Measurements from ENCODE around the gene LYVE1. TPM values are rescaled to one million over a fixed set of nuclear protein-coding genes. Genes with fewer than 3 reads are reported as not detected.

LYVE1 gene
- polyA plus RNA-seq, 1 of the 3 experiments (the other 2 are of a cell fraction): not detected

- H2AFZ ChIP-seq (ENCODE audit: low read depth): no peak overlapping the region
- no peaks in the 10 kb centered on the region for H3K27me3 ChIP-seq (ENCODE audit: insufficient read depth)
- TF ChIP-seq MAX (IDR thresholded peaks at IDR 0.05; ENCODE audit: low read depth) (no peak), FOSL2 (IDR thresholded peaks at IDR 0.05; ENCODE audit: borderline replicate concordance, low read depth) (no peak), TEAD4 (IDR thresholded peaks at IDR 0.05; ENCODE audit: borderline replicate concordance, insufficient read depth) (no peak), RFX5 (IDR thresholded peaks at IDR 0.05; ENCODE audit: low read length) (no peak), ZBTB33 (IDR thresholded peaks at IDR 0.05; ENCODE audit: borderline replicate concordance, low read depth) (no peak), MEF2A (IDR thresholded peaks at IDR 0.05; ENCODE audit: borderline replicate concordance, low read depth) (no peak), EZH2phosphoT487 (IDR thresholded peaks at IDR 0.05; ENCODE audit: borderline replicate concordance, low read depth) (no peak), RXRA (IDR thresholded peaks at IDR 0.05; ENCODE audit: borderline replicate concordance, low read depth) (no peak), USF1 (IDR thresholded peaks at IDR 0.05; ENCODE audit: borderline replicate concordance, low read depth) (no peak), TCF12 (IDR thresholded peaks at IDR 0.05) (no peak), GATA2 (CRISPR knock-in tag; IDR thresholded peaks at IDR 0.05) (no peak), USF2 (IDR thresholded peaks at IDR 0.05; ENCODE audit: borderline replicate concordance, low read depth, low read length) (no peak)
- H3K4me2 ChIP-seq: no peak overlapping the region
- no peaks in the 10 kb centered on the region for H3F3A ChIP-seq (replicated peaks; ENCODE audit: insufficient read depth)
- ChIA-PET POLR2A (no interaction called here), CTCF (interaction anchor here (1.1 kb wide), 1 partner anchor 50 kb away, joined by 3 read pairs; no protein-coding TSS in a partner anchor)
- DNase-seq: no peak
- H3K27ac ChIP-seq (ENCODE audit: low read depth in 2 of 2, low read length in 1 of 2): no peak overlapping the region
- H3K4me1 ChIP-seq (ENCODE audit: control insufficient read depth in 1 of 2, insufficient read depth in 2 of 2, low read depth in 1 of 2, low read length in 1 of 2): peaks cover 0 to 8% of the 10 kb centered on the region in 2 experiments; a peak in 1 of 4 replicates
- no peak overlapping the region for H3K4me3 ChIP-seq (ENCODE audit: low read depth in 2 of 2, low read length in 1 of 2)
- H3K36me3 ChIP-seq (replicated peaks in 1 of 2; ENCODE audit: control insufficient read depth in 1 of 2, insufficient read depth in 2 of 2, low read length in 1 of 2): no peaks in the 10 kb centered on the region
- no peak overlapping the region for H3K9ac ChIP-seq
- H3K9me3 ChIP-seq: no peaks in the 10 kb centered on the region
- H4K20me1 ChIP-seq (ENCODE audit: insufficient read depth): no peaks in the 10 kb centered on the region
- WGBS (ENCODE audit: low lambda C conversion rate): 80% methylated on average over 3 of the region's 3 CpGs
- no peaks in the 10 kb centered on the region for H3K9me2 ChIP-seq
- no peaks in the 10 kb centered on the region for H3K79me2 ChIP-seq (ENCODE audit: insufficient read depth)
Observed at GRCh38 chr11:10604798-10605197, 36.3 kb upstream of the LYVE1 start.

- Histone ChIP-seq H3K27me3 (ENCODE audit: insufficient read depth) (no peaks in the 10 kb centered on the region), H3K9ac (no peak overlapping the region), H3K4me3 (ENCODE audit: low read depth in 2 of 2, low read length in 1 of 2) (no peak overlapping the region), H3K9me3 (no peaks in the 10 kb centered on the region), H4K20me1 (ENCODE audit: insufficient read depth) (no peaks in the 10 kb centered on the region), H3K9me2 (no peaks in the 10 kb centered on the region), H3F3A (replicated peaks; ENCODE audit: insufficient read depth) (no peaks in the 10 kb centered on the region), H3K27ac (ENCODE audit: low read depth in 2 of 2, low read length in 1 of 2) (no peak overlapping the region), H3K4me2 (no peak overlapping the region), H3K79me2 (ENCODE audit: insufficient read depth) (no peaks in the 10 kb centered on the region), H3K36me3 (replicated peaks in 1 of 2; ENCODE audit: control insufficient read depth in 1 of 2, insufficient read depth in 2 of 2, low read length in 1 of 2) (no peaks in the 10 kb centered on the region), H2AFZ (ENCODE audit: low read depth) (no peak overlapping the region), H3K4me1 (ENCODE audit: control insufficient read depth in 1 of 2, insufficient read depth in 2 of 2, low read depth in 1 of 2, low read length in 1 of 2) (peaks cover 0 to 8% of the 10 kb centered on the region in 2 experiments; a peak in 1 of 4 replicates)
- WGBS (ENCODE audit: low lambda C conversion rate): 78% methylated on average over 9 of the region's 9 CpGs
- no peak for DNase-seq
- POLR2A ChIA-PET: no interaction called here
- CTCF ChIA-PET: interaction anchor here (1.1 kb wide), 1 partner anchor 50 kb away, joined by 3 read pairs; no protein-coding TSS in a partner anchor
- TF ChIP-seq TCF12 (IDR thresholded peaks at IDR 0.05) (no peak), TEAD4 (IDR thresholded peaks at IDR 0.05; ENCODE audit: borderline replicate concordance, insufficient read depth) (no peak), SIN3A (IDR thresholded peaks at IDR 0.05; ENCODE audit: borderline replicate concordance, low read depth, low read length) (no peak), EP300 (IDR thresholded peaks at IDR 0.05; ENCODE audit: borderline replicate concordance in 1 of 2, low read depth in 1 of 2, low read length in 1 of 2) (no peak), YY1 (IDR thresholded peaks at IDR 0.05; ENCODE audit: low read depth) (no peak), EZH2phosphoT487 (IDR thresholded peaks at IDR 0.05; ENCODE audit: borderline replicate concordance, low read depth) (no peak), TAF1 (IDR thresholded peaks at IDR 0.05; ENCODE audit: borderline replicate concordance, low read depth, low read length) (no peak), GATA2 (CRISPR knock-in tag; IDR thresholded peaks at IDR 0.05) (no peak), RAD21 (IDR thresholded peaks at IDR 0.05; ENCODE audit: low read length) (no peak), FOSL2 (IDR thresholded peaks at IDR 0.05; ENCODE audit: borderline replicate concordance, low read depth) (no peak), POLR2AphosphoS5 (IDR thresholded peaks at IDR 0.05; ENCODE audit: low read depth, low read length) (no peak), USF1 (IDR thresholded peaks at IDR 0.05; ENCODE audit: borderline replicate concordance, low read depth) (no peak), ELF1 (IDR thresholded peaks at IDR 0.05) (no peak), CHD2 (IDR thresholded peaks at IDR 0.05; ENCODE audit: low read length, partially characterized antibody) (no peak), MXI1 (IDR thresholded peaks at IDR 0.05; ENCODE audit: low read depth, low read length) (no peak), PBX3 (IDR thresholded peaks at IDR 0.05) (no peak), GABPA (IDR thresholded peaks at IDR 0.05; ENCODE audit: low read depth) (no peak)
Observed at GRCh38 chr11:10604340-10604748, 35.9 kb upstream of the LYVE1 start.
